ENCODE results near the gene ZNF865. TPM values are rescaled to one million over a fixed set of nuclear protein-coding genes. Genes with fewer than 3 reads are reported as not detected.
A peak's percentile ranks its signal among the peaks of the same experiment; 100 is the strongest.

ZNF865 gene
- total and polyA plus RNA-seq, 2 donors (not counting 3 experiments of a cell fraction or from before 2014, with no cell fraction given) = 4.0 to 10.1 TPM

DNA sequence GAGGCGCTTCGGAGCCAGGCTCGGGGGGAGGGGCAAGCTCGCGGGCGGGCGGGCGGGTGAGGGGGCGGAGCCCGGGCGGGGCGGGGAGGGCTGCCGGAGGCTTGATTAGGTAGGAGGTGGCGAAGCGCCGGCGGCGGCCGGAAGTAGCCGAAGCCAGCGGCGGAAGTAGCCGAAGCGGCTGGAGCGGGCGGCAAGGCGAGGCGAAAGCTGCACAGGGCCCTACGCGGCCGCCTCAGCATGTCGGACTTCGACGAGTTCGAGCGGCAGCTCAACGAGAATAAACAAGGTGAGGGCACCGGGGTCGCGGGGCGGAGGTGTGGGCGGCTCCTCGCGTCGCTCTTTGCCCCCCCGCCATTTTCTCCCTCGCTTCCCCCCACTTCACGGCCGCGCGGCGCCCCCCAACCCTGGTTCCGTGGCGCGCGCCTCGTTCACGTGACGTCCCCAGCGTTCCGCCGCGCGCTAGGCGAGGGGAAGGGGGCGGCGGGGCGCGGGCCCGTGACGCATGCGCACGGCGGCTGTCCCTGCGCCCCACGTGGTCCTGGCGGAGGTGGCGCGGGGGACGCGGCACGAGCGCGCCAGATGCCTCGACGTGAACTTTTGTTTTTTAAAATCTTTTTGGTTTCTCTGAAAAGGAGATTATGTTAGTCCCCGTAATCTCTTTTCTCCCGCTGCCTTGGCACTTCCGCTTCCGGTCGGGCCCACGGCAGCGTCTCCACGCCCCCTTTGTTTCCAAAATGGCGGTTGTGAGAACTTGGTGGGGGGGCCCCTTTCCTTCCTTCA is 49.6 kb downstream of the ZNF865 start, which contains the start of gene U2AF2:
TSS of gene U2AF2 (plus strand) at position 168 of the 780 bp plus-strand sequence. CDS start at position 238, 70 bp downstream.
- Histone ChIP-seq H3K27ac (ENCODE audit: insufficient read depth, low read depth, low read length) (peak within 1 kb of the TSS; percentile 99), H3K4me3 (replicated peaks in 1 of 3; ENCODE audit: insufficient read depth in 1 of 3, low read depth in 1 of 3, low read length in 3 of 3) (peak within 1 kb of the TSS; percentile 86 to 98 (median 94)), H3K9me3 (replicated peaks; ENCODE audit: control insufficient read depth, insufficient read depth, low read length) (no peaks in the 10 kb centered on the region), H3K27me3 (ENCODE audit: control insufficient read depth in 2 of 2, insufficient read depth in 2 of 2, low read length in 2 of 2) (no peaks in the 10 kb centered on the region), H3K4me1 (ENCODE audit: control insufficient read depth, extremely low read depth, insufficient read depth, low read length) (peaks cover 25% of the 10 kb centered on the region), H3K4me2 (ENCODE audit: insufficient read depth, low read length) (peak within 1 kb of the TSS; percentile 96), H3K79me2 (ENCODE audit: control insufficient read depth, insufficient read depth, low read length) (peaks cover 50% of the 10 kb centered on the region), H3K36me3 (ENCODE audit: control insufficient read depth in 2 of 2, extremely low read depth in 1 of 2, insufficient read depth in 2 of 2, low read length in 2 of 2) (peaks cover 0 to 10% of the 10 kb centered on the region in 2 experiments), H4K20me1 (replicated peaks; ENCODE audit: control insufficient read depth, extremely low read depth, insufficient read depth, low read length) (peaks cover 12% of the 10 kb centered on the region), H3K9ac (replicated peaks; ENCODE audit: extremely low read depth, insufficient read depth, low read length) (peak within 1 kb of the TSS; percentile 100), H3K9me1 (replicated peaks; ENCODE audit: control insufficient read depth, extremely low read depth, insufficient read depth, low read length) (no peaks in the 10 kb centered on the region), H2AFZ (ENCODE audit: low read depth, low read length) (peak within 1 kb of the TSS; percentile 95)
- dilution Hi-C loops (cut with MboI; ENCODE audit: extremely low pct_ligation_motif_present, low sequenced_read_pairs) = no loop called here
- TF ChIP-seq POLR2A (IDR thresholded peaks at IDR 0.05; ENCODE audit: low read depth, low read length) (peak; percentile 91), POLR2AphosphoS5 (IDR thresholded peaks at IDR 0.05; ENCODE audit: insufficient read depth, low read depth, low read length) (peak; percentile 92)
- TF ChIP-seq, protein P1, sequence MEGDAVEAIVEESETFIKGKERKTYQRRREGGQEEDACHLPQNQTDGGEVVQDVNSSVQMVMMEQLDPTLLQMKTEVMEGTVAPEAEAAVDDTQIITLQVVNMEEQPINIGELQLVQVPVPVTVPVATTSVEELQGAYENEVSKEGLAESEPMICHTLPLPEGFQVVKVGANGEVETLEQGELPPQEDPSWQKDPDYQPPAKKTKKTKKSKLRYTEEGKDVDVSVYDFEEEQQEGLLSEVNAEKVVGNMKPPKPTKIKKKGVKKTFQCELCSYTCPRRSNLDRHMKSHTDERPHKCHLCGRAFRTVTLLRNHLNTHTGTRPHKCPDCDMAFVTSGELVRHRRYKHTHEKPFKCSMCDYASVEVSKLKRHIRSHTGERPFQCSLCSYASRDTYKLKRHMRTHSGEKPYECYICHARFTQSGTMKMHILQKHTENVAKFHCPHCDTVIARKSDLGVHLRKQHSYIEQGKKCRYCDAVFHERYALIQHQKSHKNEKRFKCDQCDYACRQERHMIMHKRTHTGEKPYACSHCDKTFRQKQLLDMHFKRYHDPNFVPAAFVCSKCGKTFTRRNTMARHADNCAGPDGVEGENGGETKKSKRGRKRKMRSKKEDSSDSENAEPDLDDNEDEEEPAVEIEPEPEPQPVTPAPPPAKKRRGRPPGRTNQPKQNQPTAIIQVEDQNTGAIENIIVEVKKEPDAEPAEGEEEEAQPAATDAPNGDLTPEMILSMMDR (IDR thresholded peaks at IDR 0.05; ENCODE audit: extremely low read depth in 1 of 2, insufficient read depth in 1 of 2, low read depth in 1 of 2, low read length in 2 of 2) = no peak
- TF ChIP-seq, protein P2, sequence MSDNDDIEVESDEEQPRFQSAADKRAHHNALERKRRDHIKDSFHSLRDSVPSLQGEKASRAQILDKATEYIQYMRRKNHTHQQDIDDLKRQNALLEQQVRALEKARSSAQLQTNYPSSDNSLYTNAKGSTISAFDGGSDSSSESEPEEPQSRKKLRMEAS (IDR thresholded peaks at IDR 0.05; ENCODE audit: insufficient read depth, insufficient read length) = peak; percentile 63
- DNase-seq (ENCODE audit: low read depth, low spot score) (peak; percentile 76), FAIRE-seq (peak; percentile 72)
- ChIA-PET CTCF (interaction anchor here (0.6 to 1.5 kb wide), 16 partner anchors 11 to 188 kb away, joined by 3 to 28 read pairs (median 4); partner anchors contain the start of genes FIZ1 and ZNF524), POLR2A (interaction anchor here (0.6 to 1.2 kb wide), 6 partner anchors 11 to 572 kb away, joined by 3 to 7 read pairs (median 4); partner anchors contain the start of gene FIZ1)
- intact Hi-C loops (cut with micrococcal nuclease) = loop anchor here (1.0 to 10.0 kb wide), 5 partner anchors 20 to 1190 kb away; partner anchors contain the start of genes EPN1, KMT5C, LENG9 and ZNF524
- no TSS peak for BruUV-seq (replicated peaks)
